Ovary (tissue), 9 donors: ENCODE results near the gene CUL9. TPM values are rescaled to one million over a fixed set of nuclear protein-coding genes. Genes with fewer than 3 reads are reported as not detected.
A peak's percentile ranks its signal among the peaks of the same experiment; 100 is the strongest.

ENCODE experiments used
- DNase-seq, 5 donors: peaks; one replicate each; pipeline ENCODE4 v3.0.0-alpha.2; 2019 to 2020
- H3K27ac ChIP-seq, 2 donors: fragments of 200-600 bp; one replicate each; pipeline versions ENCODE4 v1.5.1 to v1.8.0; 2019 to 2022
- H3K27me3 ChIP-seq: fragments of 200-600 bp; one replicate; pipeline ENCODE4 v1.8.0; 2022
- H3K36me3 ChIP-seq: fragments of 200-600 bp; sonication (generic); one replicate; pipeline ENCODE4 v1.5.1; 2019
- H3K4me1 ChIP-seq: one replicate; pipeline ENCODE4 v1.8.1; 2013; ENCODE audit warnings: mild to moderate bottlenecking, moderate library complexity; ENCODE audit not compliant: insufficient read depth
- H3K4me3 ChIP-seq: fragments of 200-600 bp; sonication (generic); one replicate; pipeline ENCODE4 v1.5.1; 2017
- H3K9me3 ChIP-seq, 2 donors: fragments of 200-600 bp in 1 of 2; sonication (generic) in 1 of 2; one replicate each; pipeline versions ENCODE4 v1.5.1 to v1.8.1; 2013 to 2019; ENCODE audit warnings: mild to moderate bottlenecking in 1 of 2, moderate library complexity in 1 of 2
- EP300 ChIP-seq: sonication (generic); formaldehyde crosslinking; IDR thresholded peaks from one replicate; pipeline ENCODE4 v1.6.1; 2017; ENCODE audit warnings: antibody characterized with exemption
- POLR2A ChIP-seq: fragments of 450-650 bp; IDR thresholded peaks from one replicate; pipeline ENCODE4 v1.6.1; 2017; ENCODE audit warnings: antibody characterized with exemption, mild to moderate bottlenecking, moderate library complexity
- WGBS, 3 donors: extraction: QIAGEN DNeasy Blood & Tissue Kit in 1 of 3; methylation state at CpG; one replicate each; pipeline versions ENCODE4 v1.1.5 to v1.1.7; 2013 to 2017; 5-methylcytosine and 5-hydroxymethylcytosine counted together
- intact Hi-C, 4 donors: fragments of 100-400 bp; cut with DNase I; formaldehyde crosslinking; loops; one replicate each; pipeline versions ENCODE4 v1.11.0 to v1.15.1; 2022 to 2023
- polyA plus RNA-seq, 2 donors: library from polyadenylated mRNA; stranded (reverse); fragments of 200-250 nt in 1 of 2; fragments of 350-450 nt in 1 of 2; fragmentation: Illumina TruSeq in 1 of 2; extraction: RNeasy Lipid Tissue Mini Kit (QIAGEN cat#74804) in 1 of 2; gene quantifications; one replicate each; pipeline ENCODE4 v1.2.3, GENCODE V29; 2013 to 2014
- total RNA-seq, 7 donors: library from RNA; depleted of rRNA in 2 of 7; stranded (reverse); fragments of >200 nt in 2 of 7; fragmentation: NEBNext Ultra II Directional in 3 of 7; extraction: Animal tissue kit (Norgen Biotek cat#: 25700) in 3 of 7; gene quantifications; one replicate each; pipeline versions ENCODE4 v1.1.0 to v1.2.4, GENCODE V29; 2016 to 2023
- TF ChIP-seq, protein P1 (sequence below), 3 donors: fragments of 450-650 bp in 2 of 3; fragments of 200-600 bp in 1 of 3; IDR thresholded peaks; one replicate each; pipeline versions ENCODE4 v1.5.1 to v1.8.0; 2016 to 2022; ENCODE audit warnings: antibody characterized with exemption in 3 of 3, mild to moderate bottlenecking in 1 of 3
- donor health status: DM: no; HTN: no; CAD: no; lungs with moderate emphysema.
- donor health status: DM: no; HTN: no; CAD: no.
- donor health status: Bipolar disorder and iron deficiency.
- donor health status: DM: yes; HTN: yes; CAD: no.
- donor health status: DM: no; HTN: no; CAD: no.
- donor health status: DM: yes; HTN: yes; CAD: no.

Gene CUL9
- total and polyA plus RNA-seq, 9 donors = 15.9 to 44.5 (median 30.0) TPM

GRCh38 chr6:43187821-43188220 is 5.8 kb downstream of the CUL9 start:
- 94 to 98% (median 95%) methylated on average over 7 of the region's 7 CpGs for WGBS, 3 donors
- Histone ChIP-seq H3K27ac (no peak overlapping the region), H3K36me3 (no peaks in the 10 kb centered on the region), H3K4me3 (no peak overlapping the region), H3K4me1 (peaks cover 2% of the 10 kb centered on the region), H3K27me3 (no peaks in the 10 kb centered on the region), H3K9me3 (no peaks in the 10 kb centered on the region)
- TF ChIP-seq POLR2A = no peak
- TF ChIP-seq, protein P1, sequence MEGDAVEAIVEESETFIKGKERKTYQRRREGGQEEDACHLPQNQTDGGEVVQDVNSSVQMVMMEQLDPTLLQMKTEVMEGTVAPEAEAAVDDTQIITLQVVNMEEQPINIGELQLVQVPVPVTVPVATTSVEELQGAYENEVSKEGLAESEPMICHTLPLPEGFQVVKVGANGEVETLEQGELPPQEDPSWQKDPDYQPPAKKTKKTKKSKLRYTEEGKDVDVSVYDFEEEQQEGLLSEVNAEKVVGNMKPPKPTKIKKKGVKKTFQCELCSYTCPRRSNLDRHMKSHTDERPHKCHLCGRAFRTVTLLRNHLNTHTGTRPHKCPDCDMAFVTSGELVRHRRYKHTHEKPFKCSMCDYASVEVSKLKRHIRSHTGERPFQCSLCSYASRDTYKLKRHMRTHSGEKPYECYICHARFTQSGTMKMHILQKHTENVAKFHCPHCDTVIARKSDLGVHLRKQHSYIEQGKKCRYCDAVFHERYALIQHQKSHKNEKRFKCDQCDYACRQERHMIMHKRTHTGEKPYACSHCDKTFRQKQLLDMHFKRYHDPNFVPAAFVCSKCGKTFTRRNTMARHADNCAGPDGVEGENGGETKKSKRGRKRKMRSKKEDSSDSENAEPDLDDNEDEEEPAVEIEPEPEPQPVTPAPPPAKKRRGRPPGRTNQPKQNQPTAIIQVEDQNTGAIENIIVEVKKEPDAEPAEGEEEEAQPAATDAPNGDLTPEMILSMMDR (IDR thresholded peaks at IDR 0.05) = no peak
- no peak for TF ChIP-seq EP300
- DNase-seq = no peak
- intact Hi-C loops = no loop called here

DNA sequence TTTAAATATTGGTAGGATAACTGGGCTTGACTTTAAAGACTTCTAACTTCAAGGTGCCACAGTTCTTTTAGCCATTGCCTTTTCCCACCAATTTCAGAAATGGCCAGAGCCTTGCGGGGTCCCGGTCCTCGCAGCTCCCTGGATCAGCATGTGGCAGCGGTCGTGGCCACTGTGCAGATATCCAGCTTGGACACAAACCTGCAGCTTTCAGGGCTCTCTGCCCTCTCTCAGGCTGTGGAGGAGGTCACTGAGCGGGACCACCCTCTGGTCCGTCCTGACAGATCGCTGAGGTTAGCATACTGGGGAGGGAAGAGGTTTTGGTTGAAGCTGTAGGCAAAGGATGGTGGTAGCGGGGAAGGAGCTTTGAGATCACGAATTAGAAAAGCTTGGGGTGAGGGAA is 6.4 kb downstream of the CUL9 start:
- no peak for DNase-seq
- H3K4me1 ChIP-seq = no peaks in the 10 kb centered on the region
- H3K36me3 ChIP-seq = no peaks in the 10 kb centered on the region
- H3K9me3 ChIP-seq = no peaks in the 10 kb centered on the region
- intact Hi-C loops = no loop called here
- no peak overlapping the region for H3K4me3 ChIP-seq
- no peaks in the 10 kb centered on the region for H3K27me3 ChIP-seq
- H3K27ac ChIP-seq = no peak overlapping the region
- TF ChIP-seq EP300 = no peak
- TF ChIP-seq, protein P1 (IDR thresholded peaks at IDR 0.05) = no peak
- TF ChIP-seq POLR2A = no peak
- 88 to 91% (median 91%) methylated on average over 10 of the region's 10 CpGs for WGBS, 3 donors

DNA sequence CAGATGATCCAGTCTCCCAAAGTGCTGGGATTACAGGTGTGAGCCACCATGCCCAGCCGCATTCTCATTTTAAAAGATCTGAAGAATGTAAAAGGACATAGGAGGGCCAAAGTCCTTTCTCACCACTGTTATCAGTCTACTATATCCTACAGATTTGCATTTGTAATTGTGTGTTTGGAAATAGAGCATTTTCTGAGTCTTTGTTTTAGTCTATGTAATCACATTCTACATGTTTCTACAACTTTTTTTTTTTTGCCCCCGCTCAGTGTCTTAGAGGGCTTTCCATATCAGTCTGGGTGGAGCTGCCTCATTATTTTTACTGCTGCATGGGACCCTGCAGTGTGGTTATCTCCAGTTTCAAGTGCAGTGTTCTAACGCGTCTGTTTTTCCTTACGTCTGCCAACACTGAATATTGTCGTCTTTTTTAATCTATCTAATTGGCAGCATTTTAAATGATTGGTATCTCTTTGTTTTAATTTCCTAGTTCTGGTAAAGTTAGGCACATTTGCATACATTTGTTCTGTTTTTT is 7.8 kb downstream of the CUL9 start:
- Histone ChIP-seq H3K27me3 (no peaks in the 10 kb centered on the region), H3K36me3 (no peaks in the 10 kb centered on the region), H3K9me3 (no peaks in the 10 kb centered on the region), H3K4me1 (no peaks in the 10 kb centered on the region), H3K4me3 (no peak overlapping the region), H3K27ac (no peak overlapping the region)
- 55 to 70% (median 63%) methylated on average over 6 of the region's 6 CpGs for WGBS, 3 donors
- no peak for DNase-seq
- intact Hi-C loops = no loop called here
- no peak for TF ChIP-seq EP300
- no peak for TF ChIP-seq POLR2A
- TF ChIP-seq, protein P1 (IDR thresholded peaks at IDR 0.05) = no peak

DNA sequence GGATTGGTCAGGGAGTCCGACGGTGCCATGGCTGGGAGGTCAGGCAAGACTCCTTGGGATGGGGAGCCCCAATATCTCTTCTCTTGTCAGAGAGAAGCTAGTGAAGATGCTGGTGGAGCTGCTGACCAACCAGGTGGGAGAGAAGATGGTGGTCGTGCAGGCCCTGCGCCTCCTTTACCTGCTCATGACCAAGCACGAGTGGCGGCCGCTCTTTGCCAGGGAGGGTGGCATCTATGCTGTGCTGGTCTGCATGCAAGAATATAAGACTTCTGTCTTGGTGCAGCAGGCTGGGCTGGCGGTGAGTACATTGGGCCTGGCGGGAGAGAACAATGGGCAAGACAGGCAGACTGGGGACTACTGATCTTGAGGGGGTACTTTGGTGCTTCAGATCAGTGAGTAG is 10.9 kb downstream of the CUL9 start:
- 92 to 96% (median 92%) methylated on average over 9 of the region's 9 CpGs for WGBS, 3 donors
- intact Hi-C loops = no loop called here
- Histone ChIP-seq H3K4me1 (no peaks in the 10 kb centered on the region), H3K9me3 (no peaks in the 10 kb centered on the region), H3K36me3 (no peaks in the 10 kb centered on the region), H3K27ac (no peak overlapping the region), H3K4me3 (no peak overlapping the region), H3K27me3 (no peaks in the 10 kb centered on the region)
- peak in 1 of 5 donors; percentile 8 for DNase-seq
- no peak for TF ChIP-seq POLR2A
- TF ChIP-seq EP300 = no peak
- TF ChIP-seq, protein P1 (IDR thresholded peaks at IDR 0.05) = no peak
